Measurements from ENCODE around the gene HYAL2. TPM values are rescaled to one million over a fixed set of nuclear protein-coding genes. Genes with fewer than 3 reads are reported as not detected.

The HYAL2 gene
- total and polyA plus RNA-seq, 2 of the 8 experiments (the other 6 are each of a cell fraction or from before 2014, with no cell fraction given): 51.9 to 176 TPM

- no peak for TF ChIP-seq TCF12 (IDR thresholded peaks at IDR 0.05; ENCODE audit: low read depth, low read length)
- no peak for TF ChIP-seq CBX5 (IDR thresholded peaks at IDR 0.05; ENCODE audit: low read depth, low read length)
- no peak for TF ChIP-seq MAFK (IDR thresholded peaks at IDR 0.05; ENCODE audit: low read depth, low read length)
- TF ChIP-seq CTCF (IDR thresholded peaks at IDR 0.05; ENCODE audit: control extremely low read depth in 1 of 3, insufficient read depth in 1 of 3, low read depth in 1 of 3, low read length in 3 of 3): no peak
- TF ChIP-seq EP300 (IDR thresholded peaks at IDR 0.05; ENCODE audit: borderline replicate concordance in 1 of 2, low read depth in 2 of 2, low read length in 2 of 2): no peak
- no peak for TF ChIP-seq RNF2 (IDR thresholded peaks at IDR 0.05; ENCODE audit: borderline replicate concordance, low read depth, low read length, missing control alignments, poor library complexity, severe bottlenecking)
These were observed 19.0 kb upstream of the HYAL2 start (continued) for GRCh38 chr3:50341537-50341936.
